GM18526 (cell line): Measurements from ENCODE around the gene PTCRA.

Source experiments
- POLR2A ChIP-seq: IDR thresholded peaks from 3 replicates; pipeline ENCODE4 v1.6.1; 2011; ENCODE audit not compliant: insufficient read length; ENCODE audit errors: extremely low read depth

PTCRA gene

GRCh38 chr6:42937548-42938427, 21.9 kb downstream of the PTCRA start:
- TF ChIP-seq POLR2A = no peak

- TF ChIP-seq POLR2A = no peak
These were observed 22.6 kb downstream of the PTCRA start for GRCh38 chr6:42938428-42938796.

- TF ChIP-seq POLR2A = no peak
These were observed 23.3 kb downstream of the PTCRA start for GRCh38 chr6:42938987-42939809.

DNA sequence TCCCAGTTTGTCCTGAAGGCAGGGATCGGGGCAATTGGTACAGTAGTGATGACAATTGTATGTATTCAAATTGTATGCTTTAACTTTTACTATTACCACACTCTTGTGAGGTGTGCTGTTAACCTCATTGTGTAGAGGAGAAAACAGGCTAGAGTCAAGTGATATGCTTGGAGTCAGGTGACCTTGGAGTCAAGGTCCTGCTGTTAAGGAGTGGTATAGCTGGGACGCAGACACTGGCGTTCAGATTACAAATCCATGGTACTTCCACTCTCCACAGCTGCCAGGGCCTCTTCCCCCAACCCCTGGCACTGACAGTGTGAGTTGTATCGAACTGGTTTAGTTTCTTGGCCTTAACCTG, 23.9 kb downstream of the PTCRA start:
- TF ChIP-seq POLR2A = no peak

GRCh38 chr6:42940493-42941045, 24.7 kb downstream of the PTCRA start:
- TF ChIP-seq POLR2A = no peak

DNA sequence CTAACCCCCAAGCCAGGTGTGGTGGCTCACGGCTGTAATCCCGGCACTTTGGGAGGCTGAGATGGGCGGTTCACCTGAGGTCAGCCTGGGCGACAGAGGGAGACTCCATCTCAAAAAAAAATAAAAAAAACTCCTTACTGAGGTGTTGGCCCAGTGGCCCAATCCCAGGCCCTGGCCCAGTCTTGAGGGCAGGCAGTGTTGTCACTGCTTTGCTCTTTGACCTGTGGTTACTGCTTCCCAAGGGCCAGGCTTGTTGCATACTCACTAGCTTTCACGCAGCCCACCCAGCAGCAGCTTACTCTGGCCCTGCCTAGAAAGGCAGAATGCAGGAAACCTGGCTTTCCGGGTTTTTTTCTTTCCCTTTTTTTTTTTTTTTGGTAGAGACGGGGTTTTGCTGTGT, 26.6 kb downstream of the PTCRA start:
- TF ChIP-seq POLR2A = no peak

DNA sequence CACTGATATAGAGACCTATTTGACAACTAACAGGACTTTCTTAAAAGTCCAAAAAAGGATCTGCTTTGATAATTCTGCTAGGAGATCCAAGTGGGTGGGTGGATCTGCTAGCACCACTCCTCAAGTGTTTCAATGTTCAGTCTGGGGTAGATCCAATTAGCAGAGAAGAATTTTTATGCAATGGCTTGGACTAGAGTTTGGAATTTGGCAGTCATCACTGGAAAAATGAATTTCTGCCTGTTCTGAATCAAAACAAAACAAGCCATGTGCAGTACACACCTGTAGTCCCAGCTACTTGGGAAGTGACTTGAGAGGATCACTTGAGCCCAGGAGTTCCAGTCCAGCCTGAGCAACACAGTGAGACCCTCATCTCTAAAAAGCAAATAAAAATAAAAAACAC, 32.1 kb downstream of the PTCRA start:
- no peak for TF ChIP-seq POLR2A

- no peak for TF ChIP-seq POLR2A
These were observed 36.5 kb downstream of the PTCRA start for GRCh38 chr6:42952389-42952788.

GRCh38 chr6:42958125-42958524, 42.3 kb downstream of the PTCRA start:
- TF ChIP-seq POLR2A = no peak

DNA sequence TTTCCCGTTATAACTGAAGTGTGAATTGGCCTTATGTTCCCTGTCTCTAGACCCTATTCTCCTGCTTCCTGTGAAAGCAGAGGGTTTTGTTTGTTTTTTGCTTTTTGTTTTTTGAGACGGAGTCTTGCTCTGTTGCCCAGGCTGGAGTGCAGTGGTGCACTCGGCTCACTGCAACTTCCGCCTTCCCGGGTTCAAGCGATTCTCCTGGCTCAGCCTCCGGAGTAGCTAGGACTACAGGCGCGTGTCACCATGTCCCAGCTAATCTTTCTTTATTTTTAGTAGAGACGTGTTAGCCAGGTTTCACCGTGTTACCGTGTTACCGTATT, 44.0 kb downstream of the PTCRA start:
- no peak for TF ChIP-seq POLR2A

DNA sequence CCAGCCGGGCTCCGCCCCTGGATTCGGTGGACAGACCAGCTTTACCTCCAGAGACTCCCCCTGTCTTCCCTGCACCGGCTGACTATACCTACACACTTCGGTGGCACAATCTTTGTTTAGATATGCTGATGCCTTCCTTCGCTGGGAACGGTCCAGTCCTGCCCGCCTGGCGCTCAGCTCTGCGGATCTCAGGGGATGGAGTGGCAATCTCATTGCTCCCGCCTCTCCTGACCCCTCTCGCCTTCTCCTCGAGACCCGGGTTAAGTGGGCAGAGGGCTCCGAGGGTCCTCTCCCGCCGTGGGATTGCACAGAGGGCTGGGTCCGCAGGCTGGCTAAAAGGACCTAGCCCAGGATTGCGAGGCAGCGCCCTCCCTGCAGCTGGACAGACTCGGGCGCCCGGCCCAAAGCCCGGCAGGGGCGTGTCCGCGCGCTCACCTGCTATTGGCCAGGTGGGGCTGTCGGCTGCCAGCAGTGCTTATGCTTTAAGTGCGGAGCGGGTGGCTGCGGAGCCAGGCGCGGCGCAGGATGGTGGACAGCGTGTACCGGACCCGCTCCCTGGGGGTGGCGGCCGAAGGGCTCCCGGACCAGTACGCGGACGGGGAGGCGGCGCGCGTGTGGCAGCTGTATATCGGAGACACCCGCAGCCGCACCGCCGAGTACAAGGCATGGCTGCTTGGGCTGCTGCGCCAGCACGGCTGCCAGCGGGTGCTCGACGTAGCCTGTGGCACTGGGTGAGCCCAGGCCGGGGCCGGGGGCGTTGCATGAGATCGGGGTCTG, 44.6 kb downstream of the PTCRA start, which contains the start of gene GNMT:
Gene GNMT, plus strand, starts transcription at position 512 of the 777 bp plus-strand sequence. Its CDS starts 14 bp downstream, at position 526.
- no peak for TF ChIP-seq POLR2A

DNA sequence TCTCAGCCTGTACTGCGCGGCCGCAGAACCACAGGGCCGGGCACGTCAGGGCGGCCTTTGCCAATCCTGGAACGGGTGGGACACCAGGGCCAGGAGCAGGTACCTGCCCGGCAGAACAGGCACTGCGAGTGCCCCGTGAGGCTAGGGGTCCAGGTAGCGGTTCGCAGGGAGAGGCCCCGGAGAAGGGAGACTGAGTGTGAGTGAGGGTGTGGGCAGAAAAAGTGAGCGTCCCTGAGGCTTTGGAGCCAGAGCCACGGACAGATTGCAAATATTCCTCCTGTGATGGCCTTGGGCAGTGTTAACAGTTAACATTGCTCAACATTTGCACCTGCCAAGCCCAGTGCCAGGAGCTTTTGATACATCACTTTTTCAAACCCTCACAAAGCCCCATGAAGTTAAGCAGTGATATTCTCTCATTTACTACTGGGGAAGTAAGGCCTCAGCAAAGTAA, 45.2 kb downstream of the PTCRA start:
- TF ChIP-seq POLR2A = no peak

DNA sequence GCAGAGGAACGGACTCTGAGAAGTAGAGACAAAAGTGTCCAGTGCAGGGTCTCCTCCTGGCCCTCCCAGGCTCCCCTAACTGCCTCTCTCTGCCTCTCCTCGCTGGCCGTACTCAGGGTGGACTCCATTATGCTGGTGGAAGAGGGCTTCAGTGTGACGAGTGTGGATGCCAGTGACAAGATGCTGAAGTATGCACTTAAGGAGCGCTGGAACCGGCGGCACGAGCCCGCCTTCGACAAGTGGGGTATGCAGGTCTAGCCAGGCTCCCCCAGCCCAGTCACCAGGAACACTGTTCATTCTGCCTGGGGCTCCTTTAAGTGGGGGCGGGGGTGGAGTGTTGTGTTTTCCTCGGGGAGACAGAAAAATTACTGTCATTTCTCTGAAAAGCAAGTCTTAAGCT, 46.2 kb downstream of the PTCRA start:
- TF ChIP-seq POLR2A = no peak

DNA sequence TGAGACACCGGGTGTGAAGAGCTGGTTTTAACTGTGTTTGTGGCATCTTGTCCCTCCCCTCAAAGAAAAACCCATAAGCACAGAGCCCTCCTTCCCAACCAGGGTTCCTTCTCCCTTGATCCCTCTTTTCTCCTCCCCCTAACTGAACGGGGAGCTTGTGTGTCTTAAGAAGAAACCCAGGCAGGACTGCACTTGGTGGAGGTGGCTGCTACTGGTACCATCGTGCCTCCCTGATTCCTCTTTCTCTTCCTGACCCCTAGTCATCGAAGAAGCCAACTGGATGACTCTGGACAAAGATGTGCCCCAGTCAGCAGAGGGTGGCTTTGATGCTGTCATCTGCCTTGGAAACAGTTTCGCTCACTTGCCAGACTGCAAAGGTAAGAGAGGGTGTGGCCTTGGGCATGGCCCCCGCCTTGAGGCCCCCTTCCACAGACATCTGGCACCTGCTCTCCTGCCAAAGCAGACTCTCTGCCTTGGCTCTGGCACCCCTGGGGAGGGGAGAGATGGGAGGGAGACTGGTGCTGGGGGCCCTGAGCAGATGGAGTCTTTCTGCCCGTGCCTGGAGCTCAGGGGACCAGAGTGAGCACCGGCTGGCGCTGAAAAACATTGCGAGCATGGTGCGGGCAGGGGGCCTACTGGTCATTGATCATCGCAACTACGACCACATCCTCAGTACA, 46.8 kb downstream of the PTCRA start:
- no peak for TF ChIP-seq POLR2A

GRCh38 chr6:42963179-42963854, 47.5 kb downstream of the PTCRA start:
- TF ChIP-seq POLR2A = no peak
